Mammary epithelial cell (primary cell): ENCODE measurements around the gene WSCD1.

ENCODE experiments used
- CTCF ChIP-seq, 2 donors: IDR thresholded peaks in 1 of 2; conservative IDR thresholded peaks in 1 of 2; 2 replicates each; pipeline ENCODE4 v1.5.1; 2011 to 2012; ENCODE audit warnings: inconsistent platforms in 2 of 2, low read length in 2 of 2, mild to moderate bottlenecking in 2 of 2, control low read depth in 1 of 2, low read depth in 1 of 2; ENCODE audit not compliant: insufficient read depth in 1 of 2; ENCODE audit errors: extremely low read depth in 1 of 2
- EZH2 ChIP-seq: IDR thresholded peaks from 2 replicates; pipeline ENCODE4 v1.6.1; 2012; ENCODE audit warnings: low read length, inconsistent platforms, borderline replicate concordance

GRCh38 chr17:6108987-6109386 is 38.8 kb downstream of the WSCD1 start:
- TF ChIP-seq CTCF (conservative IDR thresholded peaks at IDR 0.05 in 1 of 2, IDR thresholded peaks at IDR 0.05 in 1 of 2; ENCODE audit: extremely low read depth in 1 of 2, insufficient read depth in 1 of 2, low read depth in 1 of 2, low read length in 2 of 2) = no peak
- TF ChIP-seq EZH2 = no peak
